Mesendoderm (in vitro differentiated cells): ENCODE results near the gene GBF1.

Source experiments
- DNase-seq: peaks from one replicate; pipeline ENCODE4 v3.0.0; 2013
- H2AK5ac ChIP-seq: 2 replicates; pipeline ENCODE4 v1.6.1; 2013; ENCODE audit warnings: low read length, inconsistent platforms
- H2BK120ac ChIP-seq: 2 replicates; pipeline ENCODE4 v1.6.1; 2013; ENCODE audit warnings: low read depth, mild to moderate bottlenecking, low read length, moderate library complexity, mixed read lengths
- H2BK15ac ChIP-seq: replicated peaks from 2 replicates; pipeline ENCODE4 v1.6.1; 2013; ENCODE audit warnings: low read depth, mild to moderate bottlenecking, moderate library complexity
- H2BK5ac ChIP-seq: 2 replicates; pipeline ENCODE4 v1.6.1; 2013; ENCODE audit warnings: low read length, inconsistent platforms
- H3K18ac ChIP-seq: 2 replicates; pipeline ENCODE4 v1.6.1; 2013; ENCODE audit warnings: mild to moderate bottlenecking, low read length, mixed read lengths
- H3K23ac ChIP-seq: one replicate; pipeline ENCODE4 v1.6.1; 2013; ENCODE audit warnings: low read length
- H3K27ac ChIP-seq: 2 replicates; pipeline ENCODE4 v1.5.1; 2013; ENCODE audit warnings: low read depth, mild to moderate bottlenecking, inconsistent platforms, low read length, moderate library complexity
- H3K27me3 ChIP-seq: 2 replicates; pipeline ENCODE4 v1.6.1; 2013; ENCODE audit warnings: low read length, control low read depth, mild to moderate bottlenecking, inconsistent platforms; ENCODE audit not compliant: insufficient read depth, poor library complexity
- H3K36me3 ChIP-seq: 2 replicates; pipeline ENCODE4 v1.6.1; 2013; ENCODE audit warnings: low read length, inconsistent platforms; ENCODE audit not compliant: control insufficient read depth, insufficient read depth
- H3K4ac ChIP-seq: one replicate; pipeline ENCODE4 v1.6.1; 2013; ENCODE audit warnings: low read depth, mild to moderate bottlenecking, low read length, moderate library complexity
- H3K4me1 ChIP-seq: 2 replicates; pipeline ENCODE4 v1.6.1; 2013; ENCODE audit warnings: low read depth, low read length, inconsistent platforms; ENCODE audit not compliant: control insufficient read depth
- H3K4me2 ChIP-seq: 2 replicates; pipeline ENCODE4 v1.6.1; 2013; ENCODE audit warnings: low read length
- H3K4me3 ChIP-seq: 2 replicates; pipeline ENCODE4 v1.5.1; 2013; ENCODE audit warnings: mild to moderate bottlenecking, low read length
- H3K56ac ChIP-seq: one replicate; pipeline ENCODE4 v1.6.1; 2013; ENCODE audit warnings: low read length
- H3K79me1 ChIP-seq: 2 replicates; pipeline ENCODE4 v1.6.1; 2013; ENCODE audit warnings: low read length, inconsistent platforms
- H3K79me2 ChIP-seq: 2 replicates; pipeline ENCODE4 v1.6.1; 2013; ENCODE audit warnings: mild to moderate bottlenecking, low read length; ENCODE audit not compliant: control insufficient read depth, insufficient read depth
- H3K9ac ChIP-seq: 2 replicates; pipeline ENCODE4 v1.6.1; 2013; ENCODE audit warnings: low read length, inconsistent platforms
- H4K5ac ChIP-seq: one replicate; pipeline ENCODE4 v1.6.1; 2013; ENCODE audit warnings: low read length
- H4K8ac ChIP-seq: one replicate; pipeline ENCODE4 v1.6.1; 2013; ENCODE audit warnings: low read depth, mild to moderate bottlenecking, control low read depth, low read length, moderate library complexity
- WGBS: extraction: QIAGEN DNeasy Blood & Tissue Kit; methylation state at CpG from one replicate; pipeline ENCODE4 v1.1.7; 2013; ENCODE audit warnings: low lambda C conversion rate, missing lambda C conversion rate; ENCODE audit not compliant: insufficient coverage; ENCODE audit errors: extremely low coverage; 5-methylcytosine and 5-hydroxymethylcytosine counted together

Gene GBF1

GRCh38 chr10:102395400-102396316, 150.3 kb downstream of the GBF1 start, which contains the start of gene NFKB2:
NFKB2 (plus strand) TSS chr10:102395705; CDS start chr10:102395960, 255 bp downstream.
- no peak within 1 kb of the TSS for H3K27ac ChIP-seq

GRCh38 chr10:102396317-102396650, 151.0 kb downstream of the GBF1 start:
- no peak overlapping the region for H2BK120ac ChIP-seq
- H2BK15ac ChIP-seq: no peak overlapping the region
- H3K23ac ChIP-seq: peak overlapping the region; percentile 48
- H3K79me2 ChIP-seq: no peaks in the 10 kb centered on the region
- no peak overlapping the region for H4K8ac ChIP-seq
- no peak overlapping the region for H2BK5ac ChIP-seq
- WGBS: no CpG with 5 or more reads among the region's 4 CpGs
- no peak overlapping the region for H3K18ac ChIP-seq
- peak overlapping the region; percentile 79 for H3K56ac ChIP-seq
- no peaks in the 10 kb centered on the region for H3K79me1 ChIP-seq
- peak overlapping the region; percentile 55 for H3K4me2 ChIP-seq
- no peak overlapping the region for H2AK5ac ChIP-seq
- peak overlapping the region; percentile 72 for H3K9ac ChIP-seq
- peaks cover 10% of the 10 kb centered on the region for H3K4me1 ChIP-seq
- DNase-seq: no peak
- no peak overlapping the region for H4K5ac ChIP-seq
- no peak overlapping the region for H3K4ac ChIP-seq
- no peaks in the 10 kb centered on the region for H3K36me3 ChIP-seq
- no peak overlapping the region for H3K4me3 ChIP-seq
- H3K27me3 ChIP-seq: no peaks in the 10 kb centered on the region
- no peak overlapping the region for H3K27ac ChIP-seq

More at GRCh38 chr10:102395400-102396316, 150.3 kb downstream of the GBF1 start, which contains the start of gene NFKB2:
- Histone ChIP-seq H3K27me3 (no peaks in the 10 kb centered on the region), H2BK120ac (no peak within 1 kb of the TSS), H3K4ac (no peak within 1 kb of the TSS), H3K36me3 (no peaks in the 10 kb centered on the region), H4K8ac (no peak within 1 kb of the TSS), H3K23ac (peak within 1 kb of the TSS; percentile 48), H3K79me2 (no peaks in the 10 kb centered on the region), H2BK5ac (no peak within 1 kb of the TSS), H2AK5ac (no peak within 1 kb of the TSS), H2BK15ac (no peak within 1 kb of the TSS), H3K4me2 (peak within 1 kb of the TSS; percentile 94), H3K79me1 (no peaks in the 10 kb centered on the region), H3K56ac (peak within 1 kb of the TSS; percentile 79), H3K9ac (peak within 1 kb of the TSS; percentile 72), H3K4me1 (peaks cover 10% of the 10 kb centered on the region), H3K4me3 (peak within 1 kb of the TSS; percentile 34), H3K18ac (peak within 1 kb of the TSS; percentile 20), H4K5ac (no peak within 1 kb of the TSS)
- WGBS: no CpG with 5 or more reads among the region's 42 CpGs
- DNase-seq: peak; percentile 94

- H4K8ac ChIP-seq: no peak overlapping the region
- no peak overlapping the region for H3K23ac ChIP-seq
- no peak overlapping the region for H3K4ac ChIP-seq
These were observed 151.4 kb downstream of the GBF1 start for GRCh38 chr10:102396730-102397151.

GRCh38 chr10:102397222-102398171, 152.2 kb downstream of the GBF1 start:
- Histone ChIP-seq H3K4me2 (no peak overlapping the region), H3K4me1 (peaks cover 10% of the 10 kb centered on the region), H3K4ac (no peak overlapping the region), H2BK120ac (no peak overlapping the region), H3K27me3 (no peaks in the 10 kb centered on the region), H3K23ac (no peak overlapping the region), H3K79me2 (no peaks in the 10 kb centered on the region), H2BK5ac (no peak overlapping the region), H3K79me1 (no peaks in the 10 kb centered on the region), H4K8ac (no peak overlapping the region), H2BK15ac (no peak overlapping the region), H3K27ac (no peak overlapping the region), H3K9ac (no peak overlapping the region), H3K4me3 (no peak overlapping the region), H2AK5ac (no peak overlapping the region), H3K36me3 (no peaks in the 10 kb centered on the region), H3K56ac (no peak overlapping the region), H3K18ac (no peak overlapping the region), H4K5ac (no peak overlapping the region)
- no peak for DNase-seq
- no CpG with 5 or more reads among the region's 14 CpGs for WGBS

More at GRCh38 chr10:102396730-102397151, 151.4 kb downstream of the GBF1 start:
- H2BK5ac ChIP-seq: no peak overlapping the region
- no peaks in the 10 kb centered on the region for H3K27me3 ChIP-seq
- no peak overlapping the region for H4K5ac ChIP-seq
- H2BK120ac ChIP-seq: no peak overlapping the region
- no peak overlapping the region for H3K4me3 ChIP-seq
- no peaks in the 10 kb centered on the region for H3K79me1 ChIP-seq
- no peak overlapping the region for H3K18ac ChIP-seq
- no peak overlapping the region for H2BK15ac ChIP-seq
- no CpG with 5 or more reads among the region's 12 CpGs for WGBS
- H3K4me1 ChIP-seq: peaks cover 10% of the 10 kb centered on the region
- H3K36me3 ChIP-seq: no peaks in the 10 kb centered on the region
- no peak for DNase-seq
- no peaks in the 10 kb centered on the region for H3K79me2 ChIP-seq
- H3K4me2 ChIP-seq: no peak overlapping the region
- no peak overlapping the region for H3K27ac ChIP-seq
- no peak overlapping the region for H3K56ac ChIP-seq
- H2AK5ac ChIP-seq: no peak overlapping the region
- no peak overlapping the region for H3K9ac ChIP-seq

- H3K4me1 ChIP-seq: peaks cover 10% of the 10 kb centered on the region
- no peaks in the 10 kb centered on the region for H3K79me1 ChIP-seq
- H2AK5ac ChIP-seq: no peak overlapping the region
- no peak overlapping the region for H3K4ac ChIP-seq
- H3K4me3 ChIP-seq: no peak overlapping the region
- H3K79me2 ChIP-seq: no peaks in the 10 kb centered on the region
- no peak overlapping the region for H3K56ac ChIP-seq
- H2BK15ac ChIP-seq: no peak overlapping the region
- no peak overlapping the region for H2BK120ac ChIP-seq
- H3K27me3 ChIP-seq: no peaks in the 10 kb centered on the region
- H3K4me2 ChIP-seq: no peak overlapping the region
- H3K36me3 ChIP-seq: no peaks in the 10 kb centered on the region
- H3K23ac ChIP-seq: no peak overlapping the region
- no peak overlapping the region for H3K9ac ChIP-seq
- no peak overlapping the region for H3K27ac ChIP-seq
- WGBS: no CpG with 5 or more reads among the region's 21 CpGs
- DNase-seq: no peak
- H3K18ac ChIP-seq: no peak overlapping the region
- H4K5ac ChIP-seq: no peak overlapping the region
- no peak overlapping the region for H2BK5ac ChIP-seq
- H4K8ac ChIP-seq: no peak overlapping the region
These were observed 153.1 kb downstream of the GBF1 start for GRCh38 chr10:102398172-102399020.
